AG04450 (cell line): ENCODE results near the gene DPY19L3. TPM values are rescaled to one million over a fixed set of nuclear protein-coding genes. Genes with fewer than 3 reads are reported as not detected.
A peak's percentile ranks its signal among the peaks of the same experiment; 100 is the strongest.

Experiments used
- CTCF ChIA-PET: fragments of 300-600, 350-600 bp; formaldehyde crosslinking; extraction: SDS; loops from one replicate; lab custom pipeline; 2022; ENCODE audit warnings: antibody characterized with exemption, inconsistent platforms; lab: Charles Lee
- POLR2A ChIA-PET: fragments of 350-600 bp; formaldehyde crosslinking; extraction: SDS; loops from one replicate; lab custom pipeline; 2021; ENCODE audit warnings: antibody characterized with exemption, inconsistent platforms; lab: Yijun Ruan, JAX
- DNase-seq: peaks from one replicate; pipeline ENCODE4 v3.0.0-alpha.2; 2011; ENCODE audit warnings: low read depth, low spot score
- H3K27ac ChIP-seq: one replicate; pipeline ENCODE4 v1.5.1; 2012; ENCODE audit warnings: low read depth, low read length, control low read depth
- H3K27me3 ChIP-seq: one replicate; pipeline ENCODE4 v1.6.0; 2012; ENCODE audit warnings: low read length; ENCODE audit not compliant: control insufficient read depth, insufficient read depth
- H3K4me3 ChIP-seq: 2 replicates; pipeline ENCODE4 v1.5.1; 2011; ENCODE audit warnings: mild to moderate bottlenecking, low read depth, low read length, control low read depth
- H3K9me3 ChIP-seq: 2 replicates; pipeline ENCODE4 v1.5.1; 2012; ENCODE audit warnings: low read length; ENCODE audit not compliant: control insufficient read depth, insufficient read depth
- CTCF ChIP-seq: IDR thresholded peaks from 2 replicates; pipeline ENCODE4 v1.5.1; 2011; ENCODE audit warnings: low read depth, low read length, control low read depth, inconsistent platforms
- polyA plus RNA-seq: library from polyadenylated mRNA; depleted of rRNA; stranded (reverse); fragments of >200 nt; gene quantifications from 2 replicates; pipeline ENCODE4 v1.2.3, GENCODE V29; 2011

DPY19L3 gene
- polyA plus RNA-seq, 1 experiment = 39.2 TPM

- no peak overlapping the region for H3K27ac ChIP-seq
- no peaks in the 10 kb centered on the region; the same call in 1 of the 2 replicates for H3K9me3 ChIP-seq
- DNase-seq = no peak
- ChIA-PET CTCF (no interaction called here), POLR2A (interaction anchor here (0.7 kb wide), 1 partner anchor 29 kb away, joined by 3 read pairs; no protein-coding TSS in a partner anchor)
- TF ChIP-seq CTCF = no peak
- H3K4me3 ChIP-seq = no peak overlapping the region
- H3K27me3 ChIP-seq = no peaks in the 10 kb centered on the region
These were observed 2.1 kb upstream of the DPY19L3 start for GRCh38 chr19:32403291-32403995.

GRCh38 chr19:32404213-32404932, 1.2 kb upstream of the DPY19L3 start:
- Histone ChIP-seq H3K27ac (peak overlapping the region; percentile 77), H3K4me3 (peak overlapping the region; percentile 83), H3K27me3 (no peaks in the 10 kb centered on the region), H3K9me3 (no peaks in the 10 kb centered on the region; the same call in 1 of the 2 replicates)
- ChIA-PET POLR2A (interaction anchor here (0.7 kb wide), 1 partner anchor 30 kb away, joined by 3 read pairs; no protein-coding TSS in a partner anchor), CTCF (no interaction called here)
- DNase-seq = no peak
- no peak for TF ChIP-seq CTCF

GRCh38 chr19:32404933-32405430, 588 bp upstream of the DPY19L3 start:
- Histone ChIP-seq H3K27ac (peak overlapping the region; percentile 77), H3K9me3 (no peaks in the 10 kb centered on the region; the same call in 1 of the 2 replicates), H3K27me3 (no peaks in the 10 kb centered on the region), H3K4me3 (peak overlapping the region; percentile 83)
- POLR2A ChIA-PET = interaction anchor here (0.6 to 1.9 kb wide), 12 partner anchors 9 to 68 kb away, joined by 4 to 45 read pairs (median 6); partner anchors contain the start of gene ZNF507
- CTCF ChIA-PET = interaction anchor here (0.6 to 1.0 kb wide), 2 partner anchors 48 to 252 kb away, joined by 4 to 7 read pairs; no protein-coding TSS in a partner anchor
- TF ChIP-seq CTCF = no peak
- DNase-seq = no peak

- Histone ChIP-seq H3K27me3 (no peaks in the 10 kb centered on the region), H3K9me3 (no peaks in the 10 kb centered on the region; the same call in 1 of the 2 replicates), H3K4me3 (peak overlapping the region; percentile 83), H3K27ac (peak overlapping the region; percentile 31)
- no peak for TF ChIP-seq CTCF
- DNase-seq = no peak
- ChIA-PET CTCF (interaction anchor here (1.0 kb wide), 1 partner anchor 50 kb away, joined by 7 read pairs; no protein-coding TSS in a partner anchor), POLR2A (interaction anchor here (0.8 to 1.9 kb wide), 10 partner anchors 8 to 70 kb away, joined by 4 to 45 read pairs (median 6); partner anchors contain the start of gene ZNF507)
These were observed 812 bp downstream of the DPY19L3 start for GRCh38 chr19:32406161-32407003.
